Natural killer cell (primary cell): ENCODE data around the gene CEP170. TPM values are rescaled to one million over a fixed set of nuclear protein-coding genes. Genes with fewer than 3 reads are reported as not detected.
"Not testable (repeated sequence)": the region's sequence is repeated elsewhere in the genome, so short reads cannot be mapped to it uniquely, and the experiment has no call there.

Source experiments
- ATAC-seq, 3 donors: fragments of 150-1000 bp in 2 of 3; fragments of 200-7000 bp in 1 of 3; cut with Tn5 transposase; 1 replicate in 1 of 3; 2 replicates in 2 of 3; pipeline ENCODE4 v1.10.0; 2021; ENCODE audit warnings: mild to moderate bottlenecking in 2 of 3, moderate library complexity in 2 of 3
- DNase-seq, 2 donors: peaks; one replicate each; pipeline versions ENCODE4 v3.0.0 to v3.0.0-alpha.2; 2013 to 2021; ENCODE audit warnings: mixed read lengths in 1 of 2
- H3K27ac ChIP-seq: one replicate; pipeline ENCODE4 v1.5.1; 2013; ENCODE audit warnings: mild to moderate bottlenecking, low read length
- H3K27me3 ChIP-seq: one replicate; pipeline ENCODE4 v1.6.1; 2013; ENCODE audit warnings: low read length; ENCODE audit not compliant: control insufficient read depth, insufficient read depth
- H3K36me3 ChIP-seq: one replicate; pipeline ENCODE4 v1.6.1; 2013; ENCODE audit warnings: low read length; ENCODE audit not compliant: control insufficient read depth, insufficient read depth
- H3K4me1 ChIP-seq: one replicate; pipeline ENCODE4 v1.6.1; 2013; ENCODE audit warnings: low read length; ENCODE audit not compliant: control insufficient read depth, insufficient read depth
- H3K4me3 ChIP-seq: one replicate; pipeline ENCODE4 v1.5.1; 2013; ENCODE audit warnings: low read length
- H3K9me3 ChIP-seq: one replicate; pipeline ENCODE4 v1.6.1; 2013; ENCODE audit warnings: low read length; ENCODE audit not compliant: control insufficient read depth, insufficient read depth
- H3K27ac Mint-ChIP-seq, 2 donors: one replicate each; pipeline ENCODE4 v1.8.0; 2022; ENCODE audit warnings: mild to moderate bottlenecking in 2 of 2, mixed read lengths in 2 of 2, moderate library complexity in 1 of 2
- H3K27me3 Mint-ChIP-seq, 2 donors: one replicate each; pipeline ENCODE4 v1.8.0; 2022; ENCODE audit warnings: low read depth in 2 of 2, mixed read lengths in 2 of 2
- H3K36me3 Mint-ChIP-seq: one replicate; pipeline ENCODE4 v1.8.0; 2022; ENCODE audit warnings: mixed read lengths
- H3K4me1 Mint-ChIP-seq, 2 donors: one replicate each; pipeline ENCODE4 v1.8.0; 2022; ENCODE audit warnings: mixed read lengths in 2 of 2
- H3K4me3 Mint-ChIP-seq: one replicate; pipeline ENCODE4 v1.8.0; 2022; ENCODE audit warnings: mild to moderate bottlenecking, moderate library complexity, mixed read lengths
- H3K9me3 Mint-ChIP-seq, 2 donors: one replicate each; pipeline ENCODE4 v1.8.0; 2022; ENCODE audit warnings: mixed read lengths in 2 of 2
- WGBS: methylation state at CpG from one replicate; pipeline ENCODE4 v1.1.7; 2013; ENCODE audit warnings: missing lambda C conversion rate; ENCODE audit not compliant: insufficient coverage; 5-methylcytosine and 5-hydroxymethylcytosine counted together
- intact Hi-C: fragments of 100-400 bp; cut with micrococcal nuclease; formaldehyde crosslinking; loops from one replicate; pipeline ENCODE4 v1.14.2; 2022
- total RNA-seq, 4 donors: library from RNA; stranded (reverse); fragments of 120-200 nt in 1 of 4; gene quantifications; one replicate each; pipeline versions ENCODE4 v1.2.3 to v1.2.4, GENCODE V29; 2013 to 2022
- TF ChIP-seq, protein P1 (sequence below): fragments of 200-600 bp; IDR thresholded peaks from one replicate; pipeline ENCODE4 v1.8.0; 2022; ENCODE audit warnings: antibody characterized with exemption

CEP170 gene
- total RNA-seq, 3 donors from 2014 or later (not counting 1 experiment from before 2014, with no cell fraction given) = 13.5 to 22.7 (median 19.1) TPM

- no peaks in the 10 kb centered on the region for H3K9me3 ChIP-seq
- no peaks in the 10 kb centered on the region for H3K27me3 ChIP-seq
- no peak overlapping the region for H3K4me3 Mint-ChIP-seq
- H3K4me1 ChIP-seq = no peaks in the 10 kb centered on the region
- intact Hi-C loops = no loop called here
- peaks cover 12% of the 10 kb centered on the region for H3K36me3 Mint-ChIP-seq
- 100% methylated on average over 1 of the region's 2 CpGs for WGBS
- ATAC-seq (no peak), DNase-seq (no peak)
- H3K27ac Mint-ChIP-seq = no peak overlapping the region
- no peaks in the 10 kb centered on the region for H3K4me1 Mint-ChIP-seq
- TF ChIP-seq, protein P1, sequence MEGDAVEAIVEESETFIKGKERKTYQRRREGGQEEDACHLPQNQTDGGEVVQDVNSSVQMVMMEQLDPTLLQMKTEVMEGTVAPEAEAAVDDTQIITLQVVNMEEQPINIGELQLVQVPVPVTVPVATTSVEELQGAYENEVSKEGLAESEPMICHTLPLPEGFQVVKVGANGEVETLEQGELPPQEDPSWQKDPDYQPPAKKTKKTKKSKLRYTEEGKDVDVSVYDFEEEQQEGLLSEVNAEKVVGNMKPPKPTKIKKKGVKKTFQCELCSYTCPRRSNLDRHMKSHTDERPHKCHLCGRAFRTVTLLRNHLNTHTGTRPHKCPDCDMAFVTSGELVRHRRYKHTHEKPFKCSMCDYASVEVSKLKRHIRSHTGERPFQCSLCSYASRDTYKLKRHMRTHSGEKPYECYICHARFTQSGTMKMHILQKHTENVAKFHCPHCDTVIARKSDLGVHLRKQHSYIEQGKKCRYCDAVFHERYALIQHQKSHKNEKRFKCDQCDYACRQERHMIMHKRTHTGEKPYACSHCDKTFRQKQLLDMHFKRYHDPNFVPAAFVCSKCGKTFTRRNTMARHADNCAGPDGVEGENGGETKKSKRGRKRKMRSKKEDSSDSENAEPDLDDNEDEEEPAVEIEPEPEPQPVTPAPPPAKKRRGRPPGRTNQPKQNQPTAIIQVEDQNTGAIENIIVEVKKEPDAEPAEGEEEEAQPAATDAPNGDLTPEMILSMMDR = no peak
- no peak overlapping the region for H3K4me3 ChIP-seq
- H3K9me3 Mint-ChIP-seq = peaks cover 0 to 3% of the 10 kb centered on the region in 2 donors
- H3K36me3 ChIP-seq = peaks cover 20% of the 10 kb centered on the region
- H3K27ac ChIP-seq = no peak overlapping the region
- no peaks in the 10 kb centered on the region for H3K27me3 Mint-ChIP-seq
These were observed 37.7 kb downstream of the CEP170 start for GRCh38 chr1:243217349-243217748.

GRCh38 chr1:243216741-243217140 lies 38.3 kb downstream of the CEP170 start:
- H3K27me3 Mint-ChIP-seq = no peaks in the 10 kb centered on the region
- no peak overlapping the region for H3K27ac ChIP-seq
- peaks cover 12% of the 10 kb centered on the region for H3K36me3 Mint-ChIP-seq
- H3K9me3 ChIP-seq = no peaks in the 10 kb centered on the region
- H3K27me3 ChIP-seq = no peaks in the 10 kb centered on the region
- H3K27ac Mint-ChIP-seq = no peak overlapping the region
- ATAC-seq (no peak), DNase-seq (no peak)
- no peaks in the 10 kb centered on the region for H3K4me1 ChIP-seq
- peaks cover 0 to 3% of the 10 kb centered on the region in 2 donors for H3K9me3 Mint-ChIP-seq
- H3K4me3 ChIP-seq = no peak overlapping the region
- H3K4me1 Mint-ChIP-seq = no peaks in the 10 kb centered on the region
- intact Hi-C loops = no loop called here
- no peak overlapping the region for H3K4me3 Mint-ChIP-seq
- TF ChIP-seq, protein P1 = no peak
- H3K36me3 ChIP-seq = peaks cover 20% of the 10 kb centered on the region
- 93% methylated on average over 2 of the region's 2 CpGs for WGBS

DNA sequence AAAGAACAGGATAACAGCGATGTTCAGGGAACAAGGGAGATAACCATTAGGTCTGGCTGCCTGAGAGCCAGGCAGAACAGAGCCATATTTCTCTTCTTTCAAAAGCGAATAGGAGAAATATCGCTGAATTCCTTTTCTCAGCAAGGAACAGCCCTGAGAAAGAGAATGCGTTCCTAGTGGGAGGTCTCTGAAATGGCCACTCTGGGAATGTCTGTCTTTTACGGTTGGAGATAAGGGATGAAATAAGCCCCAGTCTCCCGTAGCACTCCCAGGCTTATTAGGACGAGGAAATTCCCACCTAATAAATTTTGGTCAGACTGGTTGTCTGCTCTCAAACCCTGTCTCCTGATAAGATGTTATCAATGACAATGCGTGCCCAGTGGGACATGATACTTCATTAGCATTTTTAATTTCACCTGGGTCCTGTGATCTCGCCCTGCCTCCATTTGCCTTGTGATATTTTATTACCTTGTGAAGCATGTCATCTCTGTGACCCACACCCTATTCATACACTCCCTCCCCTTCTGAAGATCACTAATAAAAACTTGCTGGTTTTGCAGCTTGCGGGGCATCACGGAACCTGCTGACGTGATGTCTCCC lies 39.7 kb downstream of the CEP170 start:
- H3K4me1 Mint-ChIP-seq, H3K27ac Mint-ChIP-seq, H3K27me3 ChIP-seq, H3K36me3 Mint-ChIP-seq, H3K27me3 Mint-ChIP-seq, H3K4me1 ChIP-seq, H3K9me3 Mint-ChIP-seq, H3K9me3 ChIP-seq, intact Hi-C loops, H3K4me3 Mint-ChIP-seq, H3K27ac ChIP-seq, H3K4me3 ChIP-seq, DNase-seq, ATAC-seq: not testable (repeated sequence)
- 90% methylated on average over 9 of the region's 12 CpGs for WGBS
- peaks cover 13% of the 10 kb centered on the region for H3K36me3 ChIP-seq

- no peak overlapping the region for H3K4me3 Mint-ChIP-seq
- H3K27me3 Mint-ChIP-seq = no peaks in the 10 kb centered on the region
- H3K4me1 Mint-ChIP-seq = no peaks in the 10 kb centered on the region
- no peak overlapping the region for H3K4me3 ChIP-seq
- TF ChIP-seq, protein P1 = no peak
- no peaks in the 10 kb centered on the region for H3K9me3 ChIP-seq
- peaks cover under 1% of the 10 kb centered on the region for H3K36me3 ChIP-seq
- H3K9me3 Mint-ChIP-seq = peaks cover 0 to 3% of the 10 kb centered on the region in 2 donors
- DNase-seq (no peak), ATAC-seq (no peak)
- no peaks in the 10 kb centered on the region for H3K36me3 Mint-ChIP-seq
- H3K27ac ChIP-seq = no peak overlapping the region
- no peaks in the 10 kb centered on the region for H3K27me3 ChIP-seq
- intact Hi-C loops = no loop called here
- whole genome bisulfite sequencing = 100% methylated on average over 2 of the region's 4 CpGs
- H3K27ac Mint-ChIP-seq = no peak overlapping the region
- no peaks in the 10 kb centered on the region for H3K4me1 ChIP-seq
These were observed 41.9 kb downstream of the CEP170 start for GRCh38 chr1:243213045-243213787.

DNA sequence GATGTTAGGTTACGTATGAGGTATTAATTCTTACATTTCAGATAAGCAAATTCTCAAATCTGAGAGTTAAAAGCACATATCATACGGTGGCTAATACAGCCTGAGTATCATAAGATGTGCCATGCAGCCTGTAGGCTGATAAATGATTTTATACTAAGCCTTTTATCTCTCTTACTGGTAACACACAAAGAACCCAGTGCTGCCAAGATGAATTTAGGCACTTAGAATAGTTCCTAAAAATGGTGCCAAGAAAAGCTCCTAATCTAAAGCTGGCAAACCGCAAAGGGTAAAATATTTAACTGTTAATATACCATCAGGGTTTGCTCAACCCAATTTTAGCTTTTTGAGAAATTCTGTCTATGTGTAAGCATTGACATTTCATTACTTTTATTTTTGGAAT lies 43.1 kb downstream of the CEP170 start:
- H3K9me3 Mint-ChIP-seq, H3K4me3 ChIP-seq, H3K4me1 ChIP-seq, H3K27me3 ChIP-seq, H3K4me3 Mint-ChIP-seq, H3K27ac ChIP-seq, DNase-seq, ATAC-seq, H3K36me3 Mint-ChIP-seq, H3K4me1 Mint-ChIP-seq, intact Hi-C loops, H3K27ac Mint-ChIP-seq, H3K36me3 ChIP-seq, H3K27me3 Mint-ChIP-seq, H3K9me3 ChIP-seq: not testable (repeated sequence)
- no CpG with 5 or more reads among the region's 3 CpGs for WGBS

GRCh38 chr1:243205026-243205501 lies 50.0 kb downstream of the CEP170 start:
- H3K27ac Mint-ChIP-seq, H3K36me3 Mint-ChIP-seq, intact Hi-C loops: not testable (repeated sequence)

More at GRCh38 chr1:243205026-243205501, 50.0 kb downstream of the CEP170 start:
- not testable (repeated sequence) for H3K9me3 Mint-ChIP-seq, ATAC-seq, DNase-seq, H3K27ac ChIP-seq, H3K4me3 ChIP-seq, H3K9me3 ChIP-seq, H3K27me3 Mint-ChIP-seq, H3K4me1 ChIP-seq, H3K4me3 Mint-ChIP-seq, H3K36me3 ChIP-seq, H3K4me1 Mint-ChIP-seq, H3K27me3 ChIP-seq
- 88% methylated on average over 3 of the region's 3 CpGs for WGBS
